Mesendoderm (in vitro differentiated cells): ENCODE results near the gene BDNF.

Experiments
- DNase-seq: peaks from one replicate; pipeline ENCODE4 v3.0.0; 2013
- H2AK5ac ChIP-seq: 2 replicates; pipeline ENCODE4 v1.6.1; 2013; ENCODE audit warnings: low read length, inconsistent platforms
- H2BK120ac ChIP-seq: 2 replicates; pipeline ENCODE4 v1.6.1; 2013; ENCODE audit warnings: low read depth, mild to moderate bottlenecking, low read length, moderate library complexity, mixed read lengths
- H2BK15ac ChIP-seq: replicated peaks from 2 replicates; pipeline ENCODE4 v1.6.1; 2013; ENCODE audit warnings: low read depth, mild to moderate bottlenecking, moderate library complexity
- H2BK5ac ChIP-seq: 2 replicates; pipeline ENCODE4 v1.6.1; 2013; ENCODE audit warnings: low read length, inconsistent platforms
- H3K18ac ChIP-seq: 2 replicates; pipeline ENCODE4 v1.6.1; 2013; ENCODE audit warnings: mild to moderate bottlenecking, low read length, mixed read lengths
- H3K23ac ChIP-seq: one replicate; pipeline ENCODE4 v1.6.1; 2013; ENCODE audit warnings: low read length
- H3K27ac ChIP-seq: 2 replicates; pipeline ENCODE4 v1.5.1; 2013; ENCODE audit warnings: low read depth, mild to moderate bottlenecking, inconsistent platforms, low read length, moderate library complexity
- H3K27me3 ChIP-seq: 2 replicates; pipeline ENCODE4 v1.6.1; 2013; ENCODE audit warnings: low read length, control low read depth, mild to moderate bottlenecking, inconsistent platforms; ENCODE audit not compliant: insufficient read depth, poor library complexity
- H3K36me3 ChIP-seq: 2 replicates; pipeline ENCODE4 v1.6.1; 2013; ENCODE audit warnings: low read length, inconsistent platforms; ENCODE audit not compliant: control insufficient read depth, insufficient read depth
- H3K4ac ChIP-seq: one replicate; pipeline ENCODE4 v1.6.1; 2013; ENCODE audit warnings: low read depth, mild to moderate bottlenecking, low read length, moderate library complexity
- H3K4me1 ChIP-seq: 2 replicates; pipeline ENCODE4 v1.6.1; 2013; ENCODE audit warnings: low read depth, low read length, inconsistent platforms; ENCODE audit not compliant: control insufficient read depth
- H3K4me2 ChIP-seq: 2 replicates; pipeline ENCODE4 v1.6.1; 2013; ENCODE audit warnings: low read length
- H3K4me3 ChIP-seq: 2 replicates; pipeline ENCODE4 v1.5.1; 2013; ENCODE audit warnings: mild to moderate bottlenecking, low read length
- H3K56ac ChIP-seq: one replicate; pipeline ENCODE4 v1.6.1; 2013; ENCODE audit warnings: low read length
- H3K79me1 ChIP-seq: 2 replicates; pipeline ENCODE4 v1.6.1; 2013; ENCODE audit warnings: low read length, inconsistent platforms
- H3K79me2 ChIP-seq: 2 replicates; pipeline ENCODE4 v1.6.1; 2013; ENCODE audit warnings: mild to moderate bottlenecking, low read length; ENCODE audit not compliant: control insufficient read depth, insufficient read depth
- H3K9ac ChIP-seq: 2 replicates; pipeline ENCODE4 v1.6.1; 2013; ENCODE audit warnings: low read length, inconsistent platforms
- H4K5ac ChIP-seq: one replicate; pipeline ENCODE4 v1.6.1; 2013; ENCODE audit warnings: low read length
- H4K8ac ChIP-seq: one replicate; pipeline ENCODE4 v1.6.1; 2013; ENCODE audit warnings: low read depth, mild to moderate bottlenecking, control low read depth, low read length, moderate library complexity
- WGBS: extraction: QIAGEN DNeasy Blood & Tissue Kit; methylation state at CpG from one replicate; pipeline ENCODE4 v1.1.7; 2013; ENCODE audit warnings: low lambda C conversion rate, missing lambda C conversion rate; ENCODE audit not compliant: insufficient coverage; ENCODE audit errors: extremely low coverage; 5-methylcytosine and 5-hydroxymethylcytosine counted together

Gene BDNF

DNA sequence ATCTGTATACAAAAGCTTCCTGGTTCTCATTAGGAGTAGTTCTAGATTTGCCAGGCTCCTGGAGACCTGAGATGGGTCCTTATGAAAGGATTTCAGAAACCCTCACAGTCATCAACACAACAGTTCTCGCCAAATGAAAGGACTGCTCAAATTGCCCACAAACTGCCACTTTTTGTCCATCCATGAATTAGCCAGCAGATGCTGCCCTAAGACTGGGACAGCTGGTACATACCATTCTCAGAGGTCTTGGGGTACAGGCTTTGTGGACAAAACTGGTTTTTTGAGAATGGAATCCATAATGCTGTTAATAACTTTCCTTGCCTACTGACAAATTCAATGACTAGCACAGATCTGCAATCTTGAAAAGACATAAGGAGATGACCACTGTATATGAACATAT, 23.4 kb upstream of the BDNF start:
- Histone ChIP-seq H3K23ac (no peak overlapping the region), H3K27ac (no peak overlapping the region), H3K4me2 (no peak overlapping the region), H3K4ac (no peak overlapping the region), H3K9ac (no peak overlapping the region), H3K18ac (no peak overlapping the region), H3K36me3 (no peaks in the 10 kb centered on the region), H2AK5ac (no peak overlapping the region), H3K27me3 (peaks cover 17% of the 10 kb centered on the region), H4K5ac (no peak overlapping the region), H3K4me1 (peaks cover 3% of the 10 kb centered on the region), H3K56ac (no peak overlapping the region), H3K79me1 (no peaks in the 10 kb centered on the region), H4K8ac (no peak overlapping the region), H2BK15ac (no peak overlapping the region), H2BK5ac (no peak overlapping the region), H3K4me3 (no peak overlapping the region), H3K79me2 (no peaks in the 10 kb centered on the region), H2BK120ac (no peak overlapping the region)
- no CpG with 5 or more reads among the region's 1 CpG for WGBS
- DNase-seq: no peak

DNA sequence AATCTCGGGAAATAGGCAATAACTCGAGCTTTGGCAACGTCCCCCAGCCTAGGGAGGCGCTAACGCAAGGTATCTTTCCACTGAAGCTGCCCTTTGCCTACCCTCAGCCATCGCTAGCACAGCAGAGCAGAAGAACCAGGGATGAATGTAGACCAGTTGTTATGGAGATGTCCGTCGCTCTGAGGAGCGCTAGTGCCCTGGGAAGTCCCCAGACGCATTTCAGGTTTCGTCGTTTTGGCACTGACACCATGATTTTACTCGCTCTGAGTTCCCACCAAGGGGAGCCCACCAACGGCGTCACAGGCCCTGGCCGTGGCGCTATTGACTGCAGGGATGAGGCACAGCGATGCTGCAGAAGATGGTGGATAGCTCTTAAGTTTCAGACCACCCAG, 22.7 kb upstream of the BDNF start:
- Histone ChIP-seq H3K23ac (no peak overlapping the region), H2BK5ac (no peak overlapping the region), H3K9ac (no peak overlapping the region), H2AK5ac (no peak overlapping the region), H4K8ac (no peak overlapping the region), H3K4ac (no peak overlapping the region), H2BK120ac (no peak overlapping the region), H3K27ac (no peak overlapping the region), H3K56ac (no peak overlapping the region), H3K36me3 (no peaks in the 10 kb centered on the region), H3K79me2 (no peaks in the 10 kb centered on the region), H3K4me3 (no peak overlapping the region), H3K4me2 (peak overlapping the region; percentile 18), H3K27me3 (peaks cover 17% of the 10 kb centered on the region), H2BK15ac (no peak overlapping the region), H3K18ac (no peak overlapping the region), H3K4me1 (peaks cover 3% of the 10 kb centered on the region), H4K5ac (no peak overlapping the region), H3K79me1 (no peaks in the 10 kb centered on the region)
- peak; percentile 51 for DNase-seq
- whole genome bisulfite sequencing: no CpG with 5 or more reads among the region's 18 CpGs

DNA sequence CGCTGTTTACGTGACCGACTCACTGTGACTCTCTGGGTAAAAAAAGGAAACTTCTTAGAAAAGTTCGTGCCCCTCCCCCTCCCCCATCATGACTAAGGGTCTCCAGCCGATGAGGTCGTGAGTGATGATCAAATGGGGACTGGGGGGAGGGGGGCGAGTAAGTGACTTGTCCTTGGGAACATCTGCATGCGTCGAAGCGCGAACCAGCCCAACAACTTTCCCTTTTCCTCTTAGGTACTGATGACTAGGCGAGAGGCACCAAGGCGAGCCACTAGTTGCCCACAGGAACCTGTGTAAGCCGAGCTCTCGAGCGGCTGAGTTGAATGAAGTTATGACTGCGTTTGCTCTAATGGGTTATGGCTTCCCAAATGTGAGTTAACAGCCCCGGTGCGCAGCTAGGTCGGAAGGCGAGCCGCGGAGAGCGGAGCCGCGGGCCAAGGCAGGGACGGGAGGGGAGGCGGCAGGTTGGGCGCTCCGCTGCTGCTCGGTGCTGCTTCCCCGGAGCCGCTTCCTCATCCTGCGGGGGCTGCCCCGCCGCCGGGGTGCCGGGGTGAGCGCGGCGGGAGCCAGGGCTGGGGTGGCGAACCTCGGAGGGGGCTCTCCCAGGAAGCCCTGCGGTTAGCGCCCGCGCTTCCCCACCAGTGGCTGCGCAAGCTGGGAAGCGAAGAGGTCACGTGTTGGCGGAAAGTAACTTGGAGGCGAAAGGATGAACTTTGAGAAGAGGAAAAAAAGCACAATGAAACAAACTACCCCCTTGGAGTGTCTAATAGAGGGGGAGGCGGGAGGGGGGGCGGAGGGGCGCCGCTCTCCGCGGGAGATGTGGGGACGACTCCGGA, 22.1 kb upstream of the BDNF start:
- Histone ChIP-seq H3K4ac (no peak overlapping the region), H3K4me2 (peak overlapping the region; percentile 87), H2BK120ac (no peak overlapping the region), H2AK5ac (no peak overlapping the region), H4K5ac (no peak overlapping the region), H2BK5ac (no peak overlapping the region), H2BK15ac (no peak overlapping the region), H3K9ac (peak overlapping the region; percentile 33), H3K56ac (peak overlapping the region; percentile 60), H3K27me3 (peaks cover 17% of the 10 kb centered on the region), H3K79me1 (no peaks in the 10 kb centered on the region), H3K4me1 (peaks cover 3% of the 10 kb centered on the region), H3K79me2 (no peaks in the 10 kb centered on the region), H3K23ac (no peak overlapping the region), H3K27ac (no peak overlapping the region), H4K8ac (no peak overlapping the region), H3K4me3 (peak overlapping the region; percentile 20), H3K36me3 (no peaks in the 10 kb centered on the region), H3K18ac (no peak overlapping the region)
- DNase-seq: peak; percentile 82
- no CpG with 5 or more reads among the region's 60 CpGs for WGBS

DNA sequence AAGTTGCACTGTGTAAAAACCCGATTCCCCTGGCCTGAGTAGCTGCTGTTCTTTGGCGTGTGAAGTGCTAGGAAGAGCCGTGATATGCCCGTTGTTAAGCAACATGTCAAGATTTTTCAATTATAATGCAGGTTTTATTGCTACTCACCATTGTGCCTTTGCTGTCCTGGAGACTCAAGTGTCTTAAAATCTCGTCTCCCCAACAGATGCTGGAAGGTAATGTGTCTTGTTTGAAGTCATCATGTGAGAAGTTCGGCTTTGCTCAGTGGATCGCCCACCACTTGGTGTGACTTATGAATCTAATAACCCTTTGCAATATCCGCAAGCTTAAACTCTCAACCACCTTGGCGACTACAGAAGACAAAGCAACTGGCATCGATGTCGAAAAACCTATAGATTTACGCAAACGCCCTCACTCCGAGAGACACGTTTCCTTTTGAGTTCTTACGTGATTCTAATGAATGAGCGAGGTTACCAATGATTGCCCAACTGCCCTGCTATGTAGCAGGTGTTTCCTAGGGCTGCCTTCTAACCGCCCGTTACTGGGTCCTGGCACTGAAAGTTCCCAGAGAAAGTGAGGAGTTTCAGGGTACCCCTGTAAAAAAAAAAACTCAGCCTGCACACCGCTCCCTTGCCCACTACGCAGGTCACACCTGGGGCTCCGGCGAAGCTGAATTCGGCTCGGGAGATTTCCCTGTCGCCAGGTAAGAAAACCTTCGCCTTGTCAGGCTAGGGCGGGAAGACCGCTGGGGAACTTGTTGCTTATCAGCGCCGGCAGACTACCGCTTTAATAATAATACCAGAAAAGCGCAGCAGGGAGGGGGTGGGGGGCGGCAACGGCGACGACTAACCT, 21.2 kb upstream of the BDNF start:
- no peak overlapping the region for H3K18ac ChIP-seq
- H3K27me3 ChIP-seq: peaks cover 17% of the 10 kb centered on the region
- H2BK5ac ChIP-seq: no peak overlapping the region
- H3K4me2 ChIP-seq: peak overlapping the region; percentile 87
- no peaks in the 10 kb centered on the region for H3K79me2 ChIP-seq
- H3K79me1 ChIP-seq: no peaks in the 10 kb centered on the region
- no peak overlapping the region for H4K8ac ChIP-seq
- no peak overlapping the region for H4K5ac ChIP-seq
- H3K27ac ChIP-seq: no peak overlapping the region
- no peak overlapping the region for H3K4me3 ChIP-seq
- WGBS: no CpG with 5 or more reads among the region's 37 CpGs
- H2BK15ac ChIP-seq: no peak overlapping the region
- H2AK5ac ChIP-seq: no peak overlapping the region
- H3K36me3 ChIP-seq: no peaks in the 10 kb centered on the region
- peaks cover 3% of the 10 kb centered on the region for H3K4me1 ChIP-seq
- H3K56ac ChIP-seq: no peak overlapping the region
- peak; percentile 2 for DNase-seq
- no peak overlapping the region for H3K4ac ChIP-seq
- no peak overlapping the region for H2BK120ac ChIP-seq
- H3K9ac ChIP-seq: no peak overlapping the region
- H3K23ac ChIP-seq: no peak overlapping the region

DNA sequence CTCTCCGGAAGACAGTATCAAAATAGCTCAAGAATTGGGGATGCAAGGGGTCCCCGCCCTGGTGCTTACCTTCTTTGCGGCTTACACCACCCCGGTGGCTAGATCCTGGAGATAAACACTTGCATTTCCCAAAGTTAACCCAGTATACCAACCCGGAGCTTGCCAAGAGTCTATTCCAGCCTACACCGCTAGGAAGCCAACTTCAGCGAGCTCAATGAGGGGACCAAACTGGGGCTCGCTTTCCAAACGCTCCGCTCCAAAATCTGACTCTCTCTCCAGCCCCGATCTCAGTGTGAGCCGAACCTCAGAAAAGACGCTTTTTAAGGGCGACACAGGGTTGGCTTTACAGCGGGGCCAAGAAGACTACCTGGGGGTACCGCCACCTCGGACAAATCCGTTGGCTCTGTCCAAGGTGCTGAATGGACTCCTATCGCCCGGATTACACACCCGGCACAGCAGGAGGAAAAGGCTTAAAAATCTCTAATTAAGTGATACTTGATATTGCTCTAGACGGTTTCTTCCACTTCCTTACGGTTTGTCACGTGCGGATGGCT, 20.1 kb upstream of the BDNF start:
- Histone ChIP-seq H2BK15ac (no peak overlapping the region), H3K4me1 (peaks cover 3% of the 10 kb centered on the region), H4K8ac (no peak overlapping the region), H2AK5ac (no peak overlapping the region), H3K79me2 (no peaks in the 10 kb centered on the region), H4K5ac (no peak overlapping the region), H3K36me3 (no peaks in the 10 kb centered on the region), H3K4ac (no peak overlapping the region), H2BK120ac (no peak overlapping the region), H3K56ac (no peak overlapping the region), H3K4me2 (peak overlapping the region; percentile 56), H3K79me1 (no peaks in the 10 kb centered on the region), H3K9ac (no peak overlapping the region), H3K18ac (no peak overlapping the region), H3K27me3 (peaks cover 17% of the 10 kb centered on the region), H2BK5ac (no peak overlapping the region), H3K23ac (no peak overlapping the region), H3K4me3 (no peak overlapping the region), H3K27ac (no peak overlapping the region)
- WGBS: no CpG with 5 or more reads among the region's 25 CpGs
- DNase-seq: peak; percentile 79
